Neural progenitor cell (in vitro differentiated cells): ENCODE results near the gene TIMP3. TPM values are rescaled to one million over a fixed set of nuclear protein-coding genes. Genes with fewer than 3 reads are reported as not detected.

Experiments used
- DNase-seq: peaks from one replicate; pipeline ENCODE4 v3.0.0-alpha.2; 2016; ENCODE audit warnings: low spot score
- H2AFZ ChIP-seq: fragments of 200-600 bp; sonication (generic); replicated peaks from 2 replicates; pipeline ENCODE4 v1.6.1; 2016; ENCODE audit warnings: antibody characterized with exemption
- H3F3A ChIP-seq: fragments of 200-600 bp; sonication (generic); 2 replicates; pipeline ENCODE4 v1.6.1; 2016; ENCODE audit warnings: antibody characterized with exemption, low read depth
- H3K27ac ChIP-seq: fragments of 200-600 bp; sonication (generic); 2 replicates; pipeline ENCODE4 v1.5.1; 2016; ENCODE audit warnings: mild to moderate bottlenecking
- H3K27me3 ChIP-seq: fragments of 200-600 bp; sonication (generic); 2 replicates; pipeline ENCODE4 v1.6.1; 2016; ENCODE audit warnings: mild to moderate bottlenecking, moderate library complexity
- H3K36me3 ChIP-seq: fragments of 200-600 bp; sonication (generic); 2 replicates; pipeline ENCODE4 v1.5.1; 2016
- H3K4me1 ChIP-seq: fragments of 200-600 bp; sonication (generic); 2 replicates; pipeline ENCODE4 v1.6.1; 2016; ENCODE audit warnings: mixed run types
- H3K4me2 ChIP-seq: fragments of 200-600 bp; sonication (generic); 2 replicates; pipeline ENCODE4 v1.6.1; 2016
- H3K4me3 ChIP-seq: fragments of 200-600 bp; sonication (generic); 2 replicates; pipeline ENCODE4 v1.5.1; 2016
- H3K79me2 ChIP-seq: fragments of 200-600 bp; sonication (generic); 2 replicates; pipeline ENCODE4 v1.6.1; 2016; ENCODE audit warnings: low read depth
- H3K9ac ChIP-seq: fragments of 200-600 bp; sonication (generic); 2 replicates; pipeline ENCODE4 v1.6.1; 2016
- H3K9me3 ChIP-seq: fragments of 200-600 bp; sonication (generic); 2 replicates; pipeline ENCODE4 v1.5.1; 2016; ENCODE audit warnings: low read depth
- H4K20me1 ChIP-seq: fragments of 200-600 bp; sonication (generic); 2 replicates; pipeline ENCODE4 v1.6.1; 2016; ENCODE audit warnings: low read depth
- H3K27ac Mint-ChIP-seq: 3 replicates; pipeline ENCODE4 v1.8.0; 2021; ENCODE audit warnings: mixed read lengths
- H3K27me3 Mint-ChIP-seq: 2 replicates; pipeline ENCODE4 v1.8.0; 2022; ENCODE audit warnings: low read depth, mild to moderate bottlenecking, inconsistent platforms, moderate library complexity, mixed read lengths; ENCODE audit not compliant: insufficient read depth
- H3K36me3 Mint-ChIP-seq: 3 replicates; pipeline ENCODE4 v1.8.0; 2021; ENCODE audit warnings: mixed read lengths
- H3K4me1 Mint-ChIP-seq: 3 replicates; pipeline ENCODE4 v1.8.0; 2021; ENCODE audit warnings: mixed read lengths
- H3K4me3 Mint-ChIP-seq: 3 replicates; pipeline ENCODE4 v1.8.0; 2021; ENCODE audit warnings: mild to moderate bottlenecking, moderate library complexity, mixed read lengths
- H3K9me3 Mint-ChIP-seq: 3 replicates; pipeline ENCODE4 v1.8.0; 2020; ENCODE audit warnings: mixed read lengths
- EZH2 ChIP-seq: fragments of 200-600 bp; sonication (generic); IDR thresholded peaks from 2 replicates; pipeline ENCODE4 v1.6.1; 2017; ENCODE audit warnings: antibody characterized with exemption, mild to moderate bottlenecking, moderate library complexity
- EZH2phosphoT487 ChIP-seq: fragments of 200-600 bp; sonication (generic); IDR thresholded peaks from 2 replicates; pipeline ENCODE4 v1.6.1; 2017; ENCODE audit warnings: antibody characterized with exemption
- total RNA-seq: library from RNA; depleted of rRNA; stranded (reverse); fragments of >200 nt; gene quantifications from 2 replicates; pipeline ENCODE4 v1.2.3, GENCODE V29; 2015; ENCODE audit warnings: low replicate concordance
- TF ChIP-seq, protein P1 (sequence below): fragments of 200-600 bp; sonication (generic); IDR thresholded peaks from 2 replicates; pipeline ENCODE4 v1.5.1; 2017; ENCODE audit warnings: antibody characterized with exemption, mild to moderate bottlenecking

Gene TIMP3
- total RNA-seq, 1 donor from 2014 or later, result 6.3 TPM

GRCh38 chr22:32832174-32832573, 30.7 kb downstream of the TIMP3 start:
- no peak overlapping the region for H3K27ac Mint-ChIP-seq

DNA sequence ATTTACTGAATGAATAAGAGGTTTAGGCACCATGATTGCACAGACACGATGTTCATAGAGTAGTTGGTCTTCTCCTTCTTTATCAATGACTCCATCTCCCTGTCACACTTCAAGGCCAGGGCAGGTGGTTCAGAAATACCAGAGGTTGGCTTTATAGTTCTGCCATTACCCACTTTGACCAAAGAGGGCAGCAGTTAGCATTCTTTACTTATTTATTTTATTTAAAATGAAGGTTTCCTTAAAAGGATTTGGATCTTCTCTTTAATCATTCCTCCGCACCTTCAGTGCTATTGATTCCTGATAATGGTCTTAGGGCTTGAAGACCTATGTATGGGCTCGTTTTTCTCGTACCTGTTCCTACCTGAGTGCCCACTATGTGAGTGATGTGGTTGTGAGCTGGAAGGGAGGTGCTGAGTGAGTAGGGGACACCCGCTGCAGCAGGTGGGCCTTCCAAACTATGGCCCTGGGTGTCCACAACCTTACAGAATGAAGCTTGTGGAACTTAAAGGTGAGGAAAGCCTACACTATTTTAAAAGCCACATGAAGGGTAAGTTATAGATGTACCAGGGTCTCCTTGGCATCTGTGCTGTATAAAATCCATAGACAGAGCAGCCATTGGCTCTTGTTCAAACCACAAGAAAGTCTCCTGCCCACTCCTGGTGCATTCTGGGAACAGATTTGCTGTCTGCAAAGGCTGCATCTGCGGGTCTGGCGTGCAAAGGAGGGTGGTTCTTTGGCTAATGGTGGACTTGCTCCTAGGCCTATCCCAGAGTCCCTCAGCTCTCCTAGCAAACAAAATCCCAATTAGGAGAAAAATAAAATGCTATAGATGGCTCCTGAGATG, 35.0 kb downstream of the TIMP3 start:
- H3F3A ChIP-seq, result no peaks in the 10 kb centered on the region
- no peaks in the 10 kb centered on the region for H3K79me2 ChIP-seq
- TF ChIP-seq EZH2phosphoT487 (no peak), EZH2 (no peak)
- TF ChIP-seq, protein P1, sequence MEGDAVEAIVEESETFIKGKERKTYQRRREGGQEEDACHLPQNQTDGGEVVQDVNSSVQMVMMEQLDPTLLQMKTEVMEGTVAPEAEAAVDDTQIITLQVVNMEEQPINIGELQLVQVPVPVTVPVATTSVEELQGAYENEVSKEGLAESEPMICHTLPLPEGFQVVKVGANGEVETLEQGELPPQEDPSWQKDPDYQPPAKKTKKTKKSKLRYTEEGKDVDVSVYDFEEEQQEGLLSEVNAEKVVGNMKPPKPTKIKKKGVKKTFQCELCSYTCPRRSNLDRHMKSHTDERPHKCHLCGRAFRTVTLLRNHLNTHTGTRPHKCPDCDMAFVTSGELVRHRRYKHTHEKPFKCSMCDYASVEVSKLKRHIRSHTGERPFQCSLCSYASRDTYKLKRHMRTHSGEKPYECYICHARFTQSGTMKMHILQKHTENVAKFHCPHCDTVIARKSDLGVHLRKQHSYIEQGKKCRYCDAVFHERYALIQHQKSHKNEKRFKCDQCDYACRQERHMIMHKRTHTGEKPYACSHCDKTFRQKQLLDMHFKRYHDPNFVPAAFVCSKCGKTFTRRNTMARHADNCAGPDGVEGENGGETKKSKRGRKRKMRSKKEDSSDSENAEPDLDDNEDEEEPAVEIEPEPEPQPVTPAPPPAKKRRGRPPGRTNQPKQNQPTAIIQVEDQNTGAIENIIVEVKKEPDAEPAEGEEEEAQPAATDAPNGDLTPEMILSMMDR, result peak; percentile 61
- Mint-ChIP-seq H3K4me3 (no peak overlapping the region), H3K9me3 (no peaks in the 10 kb centered on the region), H3K36me3 (no peaks in the 10 kb centered on the region), H3K27ac (no peak overlapping the region), H3K27me3 (peaks cover 7% of the 10 kb centered on the region), H3K4me1 (peaks cover 33% of the 10 kb centered on the region)
- H4K20me1 ChIP-seq, result no peaks in the 10 kb centered on the region
- H3K9ac ChIP-seq, result no peak overlapping the region
- no peaks in the 10 kb centered on the region for H3K36me3 ChIP-seq
- no peak overlapping the region for H3K4me2 ChIP-seq
- peak; percentile 45 for DNase-seq
- no peak overlapping the region for H3K27ac ChIP-seq
- H2AFZ ChIP-seq, result no peak overlapping the region
- H3K27me3 ChIP-seq, result no peaks in the 10 kb centered on the region
- no peaks in the 10 kb centered on the region for H3K9me3 ChIP-seq
- H3K4me3 ChIP-seq, result no peak overlapping the region
- H3K4me1 ChIP-seq, result peaks cover 15% of the 10 kb centered on the region

More at GRCh38 chr22:32832174-32832573, 30.7 kb downstream of the TIMP3 start:
- Mint-ChIP-seq H3K4me3 (no peak overlapping the region), H3K27me3 (peaks cover 4% of the 10 kb centered on the region), H3K9me3 (no peaks in the 10 kb centered on the region), H3K4me1 (peaks cover 39% of the 10 kb centered on the region), H3K36me3 (no peaks in the 10 kb centered on the region)
- Histone ChIP-seq H3K27me3 (no peaks in the 10 kb centered on the region), H3K4me3 (no peak overlapping the region), H2AFZ (no peak overlapping the region), H3K79me2 (no peaks in the 10 kb centered on the region), H3K4me2 (no peak overlapping the region), H3K9ac (no peak overlapping the region), H3K4me1 (peaks cover 18% of the 10 kb centered on the region), H3F3A (no peaks in the 10 kb centered on the region), H4K20me1 (no peaks in the 10 kb centered on the region), H3K36me3 (no peaks in the 10 kb centered on the region), H3K9me3 (no peaks in the 10 kb centered on the region), H3K27ac (no peak overlapping the region)
- TF ChIP-seq, protein P1, result no peak
- no peak for TF ChIP-seq EZH2phosphoT487
- no peak for TF ChIP-seq EZH2
- DNase-seq, result no peak

GRCh38 chr22:32837142-32837541, 35.6 kb downstream of the TIMP3 start:
- Histone ChIP-seq H4K20me1 (no peaks in the 10 kb centered on the region), H3K4me3 (no peak overlapping the region), H3K4me2 (no peak overlapping the region), H3K9ac (no peak overlapping the region), H3K27me3 (no peaks in the 10 kb centered on the region), H3K4me1 (peaks cover 10% of the 10 kb centered on the region), H3F3A (no peaks in the 10 kb centered on the region), H3K36me3 (no peaks in the 10 kb centered on the region), H3K9me3 (no peaks in the 10 kb centered on the region), H2AFZ (no peak overlapping the region), H3K27ac (no peak overlapping the region), H3K79me2 (no peaks in the 10 kb centered on the region)
- no peak overlapping the region for H3K27ac Mint-ChIP-seq
- TF ChIP-seq EZH2, result no peak
- no peaks in the 10 kb centered on the region for H3K36me3 Mint-ChIP-seq
- H3K27me3 Mint-ChIP-seq, result peaks cover 7% of the 10 kb centered on the region
- no peak for DNase-seq
- H3K4me1 Mint-ChIP-seq, result peaks cover 28% of the 10 kb centered on the region
- H3K4me3 Mint-ChIP-seq, result no peak overlapping the region
- no peaks in the 10 kb centered on the region for H3K9me3 Mint-ChIP-seq

DNA sequence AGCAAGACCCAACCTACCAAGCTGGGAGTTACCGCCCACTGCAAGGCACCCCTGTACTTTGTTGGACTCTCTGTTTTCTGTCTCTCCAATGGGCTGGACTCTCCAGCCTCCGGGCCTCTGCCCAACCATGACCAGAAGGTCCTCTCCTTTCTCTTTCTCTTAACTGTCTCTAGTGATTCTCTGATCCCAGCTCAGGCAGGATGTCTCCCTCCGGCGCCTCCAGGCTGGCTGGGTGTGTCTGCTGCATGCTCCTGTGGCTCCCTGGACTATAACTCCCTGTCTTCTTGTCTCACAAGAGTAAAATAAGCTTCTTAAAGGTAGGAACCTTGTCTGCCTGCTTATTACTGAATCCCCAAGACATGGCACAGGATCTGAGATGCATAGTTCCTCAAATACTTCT, 36.3 kb downstream of the TIMP3 start:
- Mint-ChIP-seq H3K36me3 (no peaks in the 10 kb centered on the region), H3K9me3 (no peaks in the 10 kb centered on the region), H3K27me3 (peaks cover 7% of the 10 kb centered on the region), H3K4me1 (peaks cover 28% of the 10 kb centered on the region), H3K27ac (no peak overlapping the region), H3K4me3 (no peak overlapping the region)
- no peak for DNase-seq
- Histone ChIP-seq H3K79me2 (no peaks in the 10 kb centered on the region), H3K36me3 (no peaks in the 10 kb centered on the region), H3K4me3 (no peak overlapping the region), H4K20me1 (no peaks in the 10 kb centered on the region), H3K27ac (no peak overlapping the region), H3K27me3 (no peaks in the 10 kb centered on the region), H3K9me3 (no peaks in the 10 kb centered on the region), H2AFZ (no peak overlapping the region), H3K4me1 (peaks cover 10% of the 10 kb centered on the region), H3K4me2 (no peak overlapping the region), H3K9ac (no peak overlapping the region), H3F3A (no peaks in the 10 kb centered on the region)
- TF ChIP-seq EZH2phosphoT487 (no peak), EZH2 (no peak)
- TF ChIP-seq, protein P1, result no peak
